Thymus (tissue), 11 donors: ENCODE results near the gene SNTG2. TPM values are rescaled to one million over a fixed set of nuclear protein-coding genes. Genes with fewer than 3 reads are reported as not detected.

Experiments
- DNase-seq, 9 donors: peaks; one replicate each; pipeline ENCODE4 v3.0.0-alpha.2; 2013; ENCODE audit warnings: low spot score in 9 of 9, low read depth in 6 of 9, missing footprints in 1 of 9
- H3K27ac ChIP-seq, 2 donors: one replicate each; pipeline ENCODE4 v1.5.1; 2013; ENCODE audit warnings: control low read depth in 1 of 2, low read depth in 1 of 2, low read length in 1 of 2, mild to moderate bottlenecking in 1 of 2, moderate library complexity in 1 of 2
- H3K27me3 ChIP-seq, 2 donors: one replicate each; pipeline ENCODE4 v1.5.1; 2013; ENCODE audit warnings: low read length in 1 of 2; ENCODE audit not compliant: control insufficient read depth in 2 of 2, insufficient read depth in 1 of 2
- H3K36me3 ChIP-seq, 2 donors: one replicate each; pipeline ENCODE4 v1.5.1; 2013; ENCODE audit warnings: low read length in 1 of 2, mild to moderate bottlenecking in 1 of 2, moderate library complexity in 1 of 2; ENCODE audit not compliant: control insufficient read depth in 2 of 2, insufficient read depth in 2 of 2
- H3K4me1 ChIP-seq, 2 donors: one replicate each; pipeline ENCODE4 v1.5.1; 2013; ENCODE audit warnings: low read length in 2 of 2; ENCODE audit not compliant: control insufficient read depth in 2 of 2, insufficient read depth in 2 of 2
- H3K4me3 ChIP-seq, 2 donors: one replicate each; pipeline ENCODE4 v1.5.1; 2013; ENCODE audit warnings: low read length in 2 of 2, control low read depth in 1 of 2, mild to moderate bottlenecking in 1 of 2
- H3K9me3 ChIP-seq, 2 donors: one replicate each; pipeline ENCODE4 v1.5.1; 2013; ENCODE audit warnings: low read length in 1 of 2, mild to moderate bottlenecking in 1 of 2; ENCODE audit not compliant: control insufficient read depth in 2 of 2, insufficient read depth in 1 of 2
- WGBS: extraction: QIAGEN DNeasy Blood & Tissue Kit; methylation state at CpG from one replicate; pipeline ENCODE4 v1.1.7; 2013; 5-methylcytosine and 5-hydroxymethylcytosine counted together
- polyA plus RNA-seq: library from polyadenylated mRNA; stranded (reverse); fragments of 200-250 nt; gene quantifications from one replicate; pipeline ENCODE4 v1.2.3, GENCODE V29; 2013
- total RNA-seq: library from RNA; stranded (reverse); fragments of 120-200 nt; gene quantifications from one replicate; pipeline ENCODE4 v1.2.4, GENCODE V29; 2013
- donor health status: healthy.

The SNTG2 gene
- total and polyA plus RNA-seq, 2 donors, result 0.33 to 1.2 TPM

- peak in 4 of 9 donors; percentile 23 to 56 (median 41) for DNase-seq
- H3K9me3 ChIP-seq, result no peaks in the 10 kb centered on the region
- no peaks in the 10 kb centered on the region for H3K27me3 ChIP-seq
- no peak overlapping the region for H3K27ac ChIP-seq
- WGBS, result 30% methylated on average over 17 of the region's 17 CpGs
- H3K36me3 ChIP-seq, result no peaks in the 10 kb centered on the region
- no peaks in the 10 kb centered on the region for H3K4me1 ChIP-seq
- no peak overlapping the region for H3K4me3 ChIP-seq
These were observed 189.8 kb downstream of the SNTG2 start for GRCh38 chr2:1140389-1141003.

GRCh38 chr2:1141079-1141478 is 190.4 kb downstream of the SNTG2 start:
- no peak overlapping the region for H3K4me3 ChIP-seq
- 90% methylated on average over 7 of the region's 7 CpGs for WGBS
- H3K9me3 ChIP-seq, result no peaks in the 10 kb centered on the region
- H3K27me3 ChIP-seq, result no peaks in the 10 kb centered on the region
- H3K4me1 ChIP-seq, result no peaks in the 10 kb centered on the region
- H3K36me3 ChIP-seq, result no peaks in the 10 kb centered on the region
- no peak overlapping the region for H3K27ac ChIP-seq
- no peak for DNase-seq

GRCh38 chr2:1143129-1143528 is 192.5 kb downstream of the SNTG2 start:
- Histone ChIP-seq H3K27ac (no peak overlapping the region), H3K9me3 (no peaks in the 10 kb centered on the region), H3K4me3 (no peak overlapping the region), H3K4me1 (peaks cover 0 to 2% of the 10 kb centered on the region in 2 donors), H3K27me3 (no peaks in the 10 kb centered on the region), H3K36me3 (no peaks in the 10 kb centered on the region)
- no peak for DNase-seq
- 93% methylated on average over 1 of the region's 1 CpG for WGBS

GRCh38 chr2:1147873-1148612 is 197.4 kb downstream of the SNTG2 start:
- no peak overlapping the region for H3K27ac ChIP-seq
- no peaks in the 10 kb centered on the region for H3K9me3 ChIP-seq
- WGBS, result 51% methylated on average over 5 of the region's 5 CpGs
- no peak for DNase-seq
- H3K4me3 ChIP-seq, result no peak overlapping the region
- H3K4me1 ChIP-seq, result peaks cover 0 to 15% of the 10 kb centered on the region in 2 donors
- H3K27me3 ChIP-seq, result no peaks in the 10 kb centered on the region
- H3K36me3 ChIP-seq, result no peaks in the 10 kb centered on the region

GRCh38 chr2:1150724-1151511 is 200.3 kb downstream of the SNTG2 start:
- Histone ChIP-seq H3K36me3 (no peaks in the 10 kb centered on the region), H3K27me3 (no peaks in the 10 kb centered on the region), H3K27ac (no peak overlapping the region), H3K4me3 (no peak overlapping the region), H3K4me1 (peaks cover 0 to 21% of the 10 kb centered on the region in 2 donors), H3K9me3 (no peaks in the 10 kb centered on the region)
- WGBS, result 74% methylated on average over 13 of the region's 13 CpGs
- DNase-seq, result no peak

GRCh38 chr2:1152375-1152774 is 201.7 kb downstream of the SNTG2 start:
- WGBS, result 83% methylated on average over 7 of the region's 7 CpGs
- no peak overlapping the region for H3K27ac ChIP-seq
- no peak for DNase-seq

GRCh38 chr2:1153920-1154319 is 203.3 kb downstream of the SNTG2 start:
- Histone ChIP-seq H3K36me3 (no peaks in the 10 kb centered on the region), H3K27ac (no peak overlapping the region), H3K4me3 (no peak overlapping the region), H3K9me3 (no peaks in the 10 kb centered on the region), H3K27me3 (no peaks in the 10 kb centered on the region), H3K4me1 (peaks cover 0 to 21% of the 10 kb centered on the region in 2 donors)
- DNase-seq, result no peak
- 42% methylated on average over 9 of the region's 9 CpGs for WGBS

More at GRCh38 chr2:1152375-1152774, 201.7 kb downstream of the SNTG2 start:
- no peaks in the 10 kb centered on the region for H3K27me3 ChIP-seq
- H3K4me1 ChIP-seq, result peaks cover 0 to 30% of the 10 kb centered on the region in 2 donors
- H3K9me3 ChIP-seq, result no peaks in the 10 kb centered on the region
- no peak overlapping the region for H3K4me3 ChIP-seq
- no peaks in the 10 kb centered on the region for H3K36me3 ChIP-seq

GRCh38 chr2:1154710-1155594 is 204.3 kb downstream of the SNTG2 start:
- Histone ChIP-seq H3K36me3 (no peaks in the 10 kb centered on the region), H3K27ac (no peak overlapping the region), H3K9me3 (no peaks in the 10 kb centered on the region), H3K4me3 (no peak overlapping the region), H3K27me3 (no peaks in the 10 kb centered on the region), H3K4me1 (peaks cover 0 to 21% of the 10 kb centered on the region in 2 donors)
- DNase-seq, result no peak
- 96% methylated on average over 4 of the region's 4 CpGs for WGBS
